ENCODE results near the gene UGT1A10.

Gene UGT1A10

DNA sequence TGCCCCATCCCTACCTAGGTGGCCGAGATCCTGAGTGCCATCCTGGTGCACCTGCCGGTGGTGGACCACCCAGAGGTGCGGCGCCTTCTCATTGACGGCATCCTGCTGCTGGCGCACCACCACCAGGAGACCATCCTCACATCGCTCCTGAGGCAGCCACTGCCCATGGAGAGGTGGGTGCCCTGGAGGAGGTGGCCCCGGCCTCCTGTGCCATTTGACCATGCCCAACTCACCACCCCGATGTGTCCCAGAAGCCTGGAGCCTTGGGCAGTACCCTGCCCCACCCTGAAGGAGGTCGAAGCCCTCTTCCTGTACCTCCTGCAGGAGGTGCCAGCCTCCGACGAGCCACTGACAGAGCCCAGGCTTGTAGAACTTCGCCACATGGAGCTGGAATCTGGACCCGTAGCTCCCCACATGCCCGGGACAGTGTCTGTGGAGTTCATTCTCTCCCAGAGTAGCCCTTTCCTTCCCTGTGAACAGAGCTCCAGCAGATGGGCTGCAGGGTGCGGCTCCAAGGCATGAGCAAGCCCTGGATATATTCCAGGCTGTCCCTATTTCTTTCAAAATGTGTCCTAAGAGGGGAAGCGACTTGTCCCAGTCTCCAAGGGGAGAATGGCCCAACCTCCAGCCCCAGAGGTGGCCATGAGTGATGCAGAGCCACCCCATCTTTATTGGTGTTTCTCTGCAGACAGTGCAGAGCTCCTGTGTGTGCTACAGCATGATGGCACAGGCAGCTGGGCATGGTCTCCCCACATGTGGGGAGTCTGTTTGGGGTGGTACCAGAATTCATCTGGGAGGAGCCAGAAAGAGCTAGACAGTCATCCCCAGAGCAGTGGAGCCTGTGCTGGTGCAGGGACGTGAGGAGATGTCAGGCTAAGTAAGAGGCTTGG, 183.9 kb downstream of the UGT1A10 start:
- DNase-seq (ENCODE audit: low read depth in 2 of 3, low spot score in 1 of 3) = no peak

DNA sequence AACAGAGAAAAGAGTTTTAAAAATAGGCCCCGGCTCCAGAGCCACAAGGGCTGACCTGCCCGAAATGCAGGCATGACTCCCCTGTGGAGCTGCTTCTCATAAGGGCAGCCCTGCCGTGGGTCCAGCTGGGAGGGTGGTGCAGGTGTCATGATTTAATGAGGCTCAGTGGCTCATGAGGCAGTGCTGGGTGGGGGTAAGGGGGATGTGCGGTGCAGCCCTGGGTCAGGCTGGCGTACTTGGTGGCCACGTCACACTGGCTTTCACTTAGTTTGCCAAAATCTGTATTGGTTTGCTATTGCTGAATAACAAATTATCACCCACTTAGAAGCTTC, 184.5 kb downstream of the UGT1A10 start:
- DNase-seq (ENCODE audit: low read depth in 2 of 3, low spot score in 1 of 3) = no peak

DNA sequence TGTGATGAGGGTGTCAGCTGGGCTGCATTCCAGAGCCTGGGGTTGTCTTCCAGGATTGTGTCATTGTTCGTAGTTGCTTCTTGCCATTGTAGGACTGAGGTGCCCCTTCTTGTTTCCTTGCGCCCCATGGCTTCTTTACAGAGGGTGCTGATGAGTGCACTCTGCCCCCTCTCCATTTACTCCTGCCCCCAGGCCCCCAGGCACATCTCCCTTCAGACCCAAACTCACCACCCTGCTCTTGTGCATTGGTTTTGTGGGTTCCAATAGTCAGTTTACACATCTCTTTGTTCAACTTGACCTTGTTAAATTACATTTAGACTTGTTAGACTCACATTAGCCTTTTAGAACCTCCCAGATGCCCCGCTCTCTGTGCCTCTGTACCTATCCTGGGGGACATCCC, 184.9 kb downstream of the UGT1A10 start:
- no peak for DNase-seq (ENCODE audit: low read depth in 2 of 3, low spot score in 1 of 3)

DNA sequence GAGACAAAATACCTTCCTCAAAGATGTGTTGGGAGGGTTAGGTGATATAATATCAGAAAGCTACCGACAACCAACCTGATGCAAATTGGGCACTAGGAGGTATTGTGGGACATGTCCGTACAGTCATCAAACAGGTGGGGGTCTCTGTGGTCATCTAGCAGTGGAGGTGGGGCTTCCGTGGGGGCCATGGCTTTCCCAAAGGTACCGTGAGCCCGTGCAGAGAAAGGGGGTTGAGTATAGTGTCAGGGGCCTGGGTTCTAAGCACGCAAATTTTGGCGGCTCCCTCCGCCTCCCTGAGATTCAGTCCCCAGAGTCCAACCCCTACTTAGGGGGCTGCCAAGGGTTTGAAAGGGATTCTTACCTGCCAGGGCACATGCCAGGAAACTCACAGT, 185.5 kb downstream of the UGT1A10 start:
- no peak for DNase-seq (ENCODE audit: low read depth in 2 of 3, low spot score in 1 of 3)

DNA sequence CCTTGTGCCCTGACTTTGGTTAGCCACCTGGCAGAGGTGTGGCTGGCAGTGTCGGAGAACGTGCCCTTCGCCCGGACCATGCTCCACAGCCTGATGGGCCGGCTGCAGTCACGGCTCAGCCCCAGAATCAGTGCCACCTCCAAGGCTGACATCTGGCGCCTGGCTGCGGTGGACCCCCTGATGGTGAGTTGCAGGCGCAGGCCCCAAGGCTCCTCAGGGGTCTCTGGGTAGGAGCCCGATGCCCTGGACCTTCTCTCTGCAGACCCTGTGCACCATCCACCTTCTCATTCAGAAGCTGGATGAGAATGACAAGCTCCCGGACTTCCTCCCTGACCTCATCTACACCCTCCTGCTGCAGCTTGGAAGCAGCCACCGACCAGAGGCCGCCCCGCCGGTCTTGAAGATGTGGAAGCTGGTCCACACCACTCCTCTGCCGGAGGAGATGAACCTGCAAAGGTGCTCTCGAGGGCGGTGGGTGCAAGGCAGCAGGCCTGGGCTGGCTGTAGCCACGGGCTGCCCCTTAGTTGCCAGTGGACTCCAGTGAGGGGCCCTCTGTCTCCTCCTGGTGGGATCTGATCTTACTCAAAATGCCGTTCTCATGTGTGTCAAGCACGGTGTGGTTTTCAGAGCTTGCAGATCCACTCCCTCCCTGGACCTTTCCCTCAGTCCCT, 186.0 kb downstream of the UGT1A10 start:
- DNase-seq (ENCODE audit: low read depth in 2 of 3, low spot score in 1 of 3) = no peak
